Trophoblast cell (in vitro differentiated cells and primary cell): ENCODE results near the gene OR2S2.
A peak's percentile ranks its signal among the peaks of the same experiment; 100 is the strongest.

Source experiments
- DNase-seq, 2 donors: peaks; one replicate each; pipeline ENCODE4 v3.0.0-alpha.2; 2016
- H2AFZ ChIP-seq: 2 replicates; pipeline ENCODE4 v1.6.1; 2013; ENCODE audit warnings: low read length, moderate library complexity, mild to moderate bottlenecking; ENCODE audit not compliant: insufficient read depth, poor library complexity
- H2AK5ac ChIP-seq: 2 replicates; pipeline ENCODE4 v1.6.1; 2013; ENCODE audit warnings: mild to moderate bottlenecking, low read length
- H2BK120ac ChIP-seq: 2 replicates; pipeline ENCODE4 v1.6.1; 2013; ENCODE audit warnings: low read length, mild to moderate bottlenecking, moderate library complexity; ENCODE audit not compliant: insufficient read depth, poor library complexity
- H2BK12ac ChIP-seq: 2 replicates; pipeline ENCODE4 v1.6.1; 2013; ENCODE audit warnings: mild to moderate bottlenecking, low read length, moderate library complexity
- H2BK5ac ChIP-seq: 2 replicates; pipeline ENCODE4 v1.6.1; 2013; ENCODE audit warnings: low read length, low read depth, moderate library complexity, mild to moderate bottlenecking; ENCODE audit not compliant: poor library complexity
- H3K14ac ChIP-seq: 2 replicates; pipeline ENCODE4 v1.6.1; 2013; ENCODE audit warnings: mild to moderate bottlenecking, low read length
- H3K18ac ChIP-seq: 2 replicates; pipeline ENCODE4 v1.6.1; 2013; ENCODE audit warnings: mild to moderate bottlenecking, low read length
- H3K23ac ChIP-seq: 2 replicates; pipeline ENCODE4 v1.6.1; 2013; ENCODE audit warnings: low read length
- H3K27ac ChIP-seq: 2 replicates; pipeline ENCODE4 v1.5.1; 2013; ENCODE audit warnings: low read depth, mild to moderate bottlenecking, inconsistent platforms, low read length, moderate library complexity
- H3K27me3 ChIP-seq: 2 replicates; pipeline ENCODE4 v1.6.1; 2013; ENCODE audit warnings: inconsistent platforms, mild to moderate bottlenecking, low read length, moderate library complexity; ENCODE audit not compliant: insufficient read depth
- H3K36me3 ChIP-seq, 2 experiments: 1 replicate in 1 of 2; 2 replicates in 1 of 2; pipeline ENCODE4 v1.6.1; 2013; ENCODE audit warnings: low read length in 2 of 2, mild to moderate bottlenecking in 2 of 2, moderate library complexity in 1 of 2; ENCODE audit not compliant: insufficient read depth in 2 of 2, control insufficient read depth in 1 of 2
- H3K4ac ChIP-seq: 2 replicates; pipeline ENCODE4 v1.6.1; 2013; ENCODE audit warnings: low read depth, mild to moderate bottlenecking, low read length, moderate library complexity
- H3K4me1 ChIP-seq, 2 experiments: 1 replicate in 1 of 2; 2 replicates in 1 of 2; pipeline ENCODE4 v1.6.1; 2013; ENCODE audit warnings: low read length in 2 of 2, mild to moderate bottlenecking in 2 of 2, moderate library complexity in 1 of 2; ENCODE audit not compliant: insufficient read depth in 2 of 2, control insufficient read depth in 1 of 2
- H3K4me2 ChIP-seq: 2 replicates; pipeline ENCODE4 v1.6.1; 2013; ENCODE audit warnings: inconsistent platforms, mild to moderate bottlenecking, low read length, moderate library complexity
- H3K4me3 ChIP-seq: 2 replicates; pipeline ENCODE4 v1.5.1; 2013; ENCODE audit warnings: mild to moderate bottlenecking, low read depth, low read length, inconsistent platforms
- H3K79me1 ChIP-seq: one replicate; pipeline ENCODE4 v1.6.1; 2013; ENCODE audit warnings: low read length
- H3K79me2 ChIP-seq: 2 replicates; pipeline ENCODE4 v1.6.1; 2013; ENCODE audit warnings: low read length, mild to moderate bottlenecking; ENCODE audit not compliant: control insufficient read depth, insufficient read depth, poor library complexity
- H3K9ac ChIP-seq: 2 replicates; pipeline ENCODE4 v1.6.1; 2013; ENCODE audit warnings: mild to moderate bottlenecking, low read length
- H3K9me3 ChIP-seq: 2 replicates; pipeline ENCODE4 v1.6.1; 2013; ENCODE audit warnings: low read depth, mild to moderate bottlenecking, control low read depth, inconsistent platforms, low read length; ENCODE audit not compliant: insufficient read depth
- H4K12ac ChIP-seq: 2 replicates; pipeline ENCODE4 v1.6.1; 2013; ENCODE audit warnings: low read depth, mild to moderate bottlenecking, low read length, moderate library complexity
- H4K8ac ChIP-seq: 2 replicates; pipeline ENCODE4 v1.6.1; 2013; ENCODE audit warnings: low read depth, mild to moderate bottlenecking, low read length, moderate library complexity
- H4K91ac ChIP-seq: one replicate; pipeline ENCODE4 v1.6.1; 2013; ENCODE audit warnings: low read depth, mild to moderate bottlenecking, low read length, moderate library complexity
- WGBS: extraction: QIAGEN DNeasy Blood & Tissue Kit; methylation state at CpG from one replicate; pipeline ENCODE4 v1.1.7; 2013; ENCODE audit warnings: missing lambda C conversion rate; ENCODE audit not compliant: insufficient read length, insufficient coverage; ENCODE audit errors: extremely low coverage; 5-methylcytosine and 5-hydroxymethylcytosine counted together

OR2S2 gene

GRCh38 chr9:35948451-35948850 is 9.5 kb downstream of the OR2S2 start:
- no peak overlapping the region for H4K91ac ChIP-seq

GRCh38 chr9:35945341-35946018 is 12.5 kb downstream of the OR2S2 start:
- H3K36me3 ChIP-seq: no peaks in the 10 kb centered on the region
- H3K79me1 ChIP-seq: peaks cover 2% of the 10 kb centered on the region
- no peaks in the 10 kb centered on the region for H3K79me2 ChIP-seq
- H2BK12ac ChIP-seq: no peak overlapping the region
- no peak overlapping the region for H2BK120ac ChIP-seq
- no peak overlapping the region for H2AK5ac ChIP-seq
- no peak overlapping the region for H3K23ac ChIP-seq
- no peak overlapping the region for H3K4me3 ChIP-seq
- peak overlapping the region; percentile 53 for H4K91ac ChIP-seq
- peak overlapping the region; percentile 97 for H4K8ac ChIP-seq
- DNase-seq: peak; percentile 76 to 93
- H4K12ac ChIP-seq: peak overlapping the region; percentile 81
- H3K4me2 ChIP-seq: no peak overlapping the region
- H3K14ac ChIP-seq: no peak overlapping the region
- H3K4me1 ChIP-seq: peaks cover 8 to 13% of the 10 kb centered on the region in 2 experiments
- no CpG with 5 or more reads among the region's 10 CpGs for WGBS
- no peak overlapping the region for H3K18ac ChIP-seq
- peak overlapping the region; percentile 9 for H3K4ac ChIP-seq
- H2BK5ac ChIP-seq: no peak overlapping the region
- no peak overlapping the region for H3K27ac ChIP-seq
- peaks cover 5% of the 10 kb centered on the region for H3K27me3 ChIP-seq
- peaks cover 10% of the 10 kb centered on the region for H3K9me3 ChIP-seq
- H2AFZ ChIP-seq: no peak overlapping the region
- no peak overlapping the region for H3K9ac ChIP-seq

More at GRCh38 chr9:35948451-35948850, 9.5 kb downstream of the OR2S2 start:
- H3K9me3 ChIP-seq: peaks cover 8% of the 10 kb centered on the region
- no peak overlapping the region for H4K12ac ChIP-seq
- no peak overlapping the region for H3K18ac ChIP-seq
- no peak overlapping the region for H2BK120ac ChIP-seq
- no peak overlapping the region for H2AFZ ChIP-seq
- peak in 1 of 2 donors; percentile 33 for DNase-seq
- no peak overlapping the region for H2AK5ac ChIP-seq
- no peak overlapping the region for H3K14ac ChIP-seq
- no peak overlapping the region for H2BK5ac ChIP-seq
- no peak overlapping the region for H3K23ac ChIP-seq
- H3K4me3 ChIP-seq: no peak overlapping the region
- no peaks in the 10 kb centered on the region for H3K36me3 ChIP-seq
- H3K79me1 ChIP-seq: peaks cover 2% of the 10 kb centered on the region
- H4K8ac ChIP-seq: no peak overlapping the region
- H3K79me2 ChIP-seq: no peaks in the 10 kb centered on the region
- H3K9ac ChIP-seq: no peak overlapping the region
- WGBS: no CpG with 5 or more reads among the region's 2 CpGs
- no peak overlapping the region for H2BK12ac ChIP-seq
- H3K4ac ChIP-seq: no peak overlapping the region
- peaks cover 8 to 18% of the 10 kb centered on the region in 2 experiments for H3K4me1 ChIP-seq
- H3K27me3 ChIP-seq: peaks cover under 1% of the 10 kb centered on the region
- no peak overlapping the region for H3K27ac ChIP-seq
- H3K4me2 ChIP-seq: no peak overlapping the region

DNA sequence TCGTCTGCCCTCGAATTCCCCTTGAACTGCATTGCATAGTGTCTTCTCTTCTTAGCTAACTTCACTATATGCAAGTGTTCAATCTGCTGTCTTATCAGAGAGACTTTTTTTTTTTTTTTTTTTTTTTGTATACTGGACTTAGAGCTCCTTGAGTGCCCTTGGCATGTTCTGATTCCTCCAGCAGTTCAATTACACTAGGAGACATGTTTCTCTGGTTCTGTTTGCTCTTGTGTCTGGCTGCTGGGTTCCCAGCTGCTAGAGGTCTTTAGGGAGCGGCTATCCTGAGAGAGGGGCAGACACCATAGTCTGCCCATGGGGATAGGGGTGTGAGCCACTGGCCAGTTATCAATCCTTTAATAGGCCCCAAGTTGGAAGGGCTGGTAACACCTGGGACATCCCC is 13.1 kb downstream of the OR2S2 start:
- H2AK5ac ChIP-seq: no peak overlapping the region
- H3K9ac ChIP-seq: no peak overlapping the region
- peaks cover 8 to 13% of the 10 kb centered on the region in 2 experiments for H3K4me1 ChIP-seq
- no peak overlapping the region for H3K18ac ChIP-seq
- no peak overlapping the region for H3K4me3 ChIP-seq
- no peak overlapping the region for H3K23ac ChIP-seq
- H3K27me3 ChIP-seq: peaks cover 5% of the 10 kb centered on the region
- H4K8ac ChIP-seq: peak overlapping the region; percentile 97
- no peak overlapping the region for H4K91ac ChIP-seq
- peak overlapping the region; percentile 81 for H4K12ac ChIP-seq
- no CpG with 5 or more reads among the region's 3 CpGs for WGBS
- no peak overlapping the region for H3K27ac ChIP-seq
- H3K4me2 ChIP-seq: no peak overlapping the region
- H2AFZ ChIP-seq: no peak overlapping the region
- no peak overlapping the region for H2BK12ac ChIP-seq
- no peaks in the 10 kb centered on the region for H3K36me3 ChIP-seq
- H3K79me1 ChIP-seq: peaks cover 2% of the 10 kb centered on the region
- no peak overlapping the region for H3K4ac ChIP-seq
- H2BK120ac ChIP-seq: no peak overlapping the region
- H3K9me3 ChIP-seq: peaks cover 10% of the 10 kb centered on the region
- no peak for DNase-seq
- no peaks in the 10 kb centered on the region for H3K79me2 ChIP-seq
- H2BK5ac ChIP-seq: no peak overlapping the region
- H3K14ac ChIP-seq: no peak overlapping the region

- Histone ChIP-seq H2BK5ac (no peak overlapping the region), H3K14ac (no peak overlapping the region), H3K27ac (no peak overlapping the region), H2AFZ (no peak overlapping the region), H3K4me3 (no peak overlapping the region), H3K27me3 (peaks cover 5% of the 10 kb centered on the region), H3K36me3 (no peaks in the 10 kb centered on the region), H3K79me1 (no peaks in the 10 kb centered on the region), H2AK5ac (no peak overlapping the region), H4K8ac (no peak overlapping the region), H2BK120ac (no peak overlapping the region), H3K18ac (no peak overlapping the region), H4K91ac (no peak overlapping the region), H3K9ac (no peak overlapping the region), H3K79me2 (no peaks in the 10 kb centered on the region), H3K4ac (no peak overlapping the region), H3K23ac (no peak overlapping the region), H4K12ac (no peak overlapping the region), H2BK12ac (no peak overlapping the region), H3K4me2 (no peak overlapping the region), H3K9me3 (peaks cover 10% of the 10 kb centered on the region), H3K4me1 (peaks cover 4 to 8% of the 10 kb centered on the region in 2 experiments)
- no CpG with 5 or more reads among the region's 3 CpGs for WGBS
- no peak for DNase-seq
Observed at GRCh38 chr9:35944173-35944572, 13.8 kb downstream of the OR2S2 start.
